Adrenal gland (tissue), 5 donors: ENCODE measurements around the gene MXRA8.

ENCODE experiments used
- POLR2A ChIP-seq, 2 donors: fragments of 450-650 bp; IDR thresholded peaks; one replicate each; pipeline ENCODE4 v1.6.1; 2017; ENCODE audit warnings: antibody characterized with exemption in 2 of 2, mild to moderate bottlenecking in 2 of 2, moderate library complexity in 1 of 2
- TF ChIP-seq, protein P1 (sequence below), 6 experiments: fragments of 450-650 bp in 4 of 6; fragments of 200-600 bp in 2 of 6; sonication (generic) in 1 of 6; IDR thresholded peaks; 1 replicate in 5 of 6; 2 replicates in 1 of 6; pipeline versions ENCODE4 v1.5.1 to v1.8.0; 2016 to 2021; ENCODE audit warnings: antibody characterized with exemption in 6 of 6, mild to moderate bottlenecking in 2 of 6, moderate library complexity in 1 of 6
- donor health status: DM: no; HTN: no; CAD: no.

GRCh38 chr1:1406101-1406820 is 47.9 kb upstream of the MXRA8 start:
- no peak for TF ChIP-seq POLR2A (IDR thresholded peaks at IDR 0.05)
- TF ChIP-seq, protein P1, sequence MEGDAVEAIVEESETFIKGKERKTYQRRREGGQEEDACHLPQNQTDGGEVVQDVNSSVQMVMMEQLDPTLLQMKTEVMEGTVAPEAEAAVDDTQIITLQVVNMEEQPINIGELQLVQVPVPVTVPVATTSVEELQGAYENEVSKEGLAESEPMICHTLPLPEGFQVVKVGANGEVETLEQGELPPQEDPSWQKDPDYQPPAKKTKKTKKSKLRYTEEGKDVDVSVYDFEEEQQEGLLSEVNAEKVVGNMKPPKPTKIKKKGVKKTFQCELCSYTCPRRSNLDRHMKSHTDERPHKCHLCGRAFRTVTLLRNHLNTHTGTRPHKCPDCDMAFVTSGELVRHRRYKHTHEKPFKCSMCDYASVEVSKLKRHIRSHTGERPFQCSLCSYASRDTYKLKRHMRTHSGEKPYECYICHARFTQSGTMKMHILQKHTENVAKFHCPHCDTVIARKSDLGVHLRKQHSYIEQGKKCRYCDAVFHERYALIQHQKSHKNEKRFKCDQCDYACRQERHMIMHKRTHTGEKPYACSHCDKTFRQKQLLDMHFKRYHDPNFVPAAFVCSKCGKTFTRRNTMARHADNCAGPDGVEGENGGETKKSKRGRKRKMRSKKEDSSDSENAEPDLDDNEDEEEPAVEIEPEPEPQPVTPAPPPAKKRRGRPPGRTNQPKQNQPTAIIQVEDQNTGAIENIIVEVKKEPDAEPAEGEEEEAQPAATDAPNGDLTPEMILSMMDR (IDR thresholded peaks at IDR 0.05): no peak
